Panc1 (cell line): ENCODE data around the gene OR51F2.

Source experiments
- POLR2AphosphoS5 ChIP-seq: IDR thresholded peaks from 2 replicates; pipeline ENCODE4 v1.6.1; 2012; ENCODE audit warnings: mild to moderate bottlenecking, low read depth, low read length, moderate library complexity
- TF ChIP-seq, protein P1 (sequence below): fragments of 450-650 bp; IDR thresholded peaks from 2 replicates; pipeline ENCODE4 v1.5.1; 2017; ENCODE audit warnings: mild to moderate bottlenecking

DNA sequence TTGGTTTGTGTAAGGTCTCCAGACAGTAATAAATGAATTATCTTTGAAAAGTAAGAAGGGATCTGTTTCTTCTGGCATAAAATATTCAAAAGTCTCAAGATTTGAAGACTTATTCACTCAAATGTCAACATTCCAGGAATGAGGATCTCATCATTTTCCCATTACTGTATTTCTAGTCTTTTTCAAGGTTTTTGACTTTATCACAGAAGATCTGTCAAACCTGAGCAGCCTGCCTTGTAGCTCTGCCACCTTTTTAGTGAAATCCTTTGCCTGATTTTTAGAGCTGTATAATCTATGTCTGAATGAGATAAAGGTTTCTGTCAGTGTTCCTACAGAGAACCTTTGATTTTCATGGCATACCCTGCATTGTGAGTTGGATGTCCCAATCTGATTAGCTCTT, 4.0 kb downstream of the OR51F2 start:
- no peak for TF ChIP-seq POLR2AphosphoS5
- TF ChIP-seq, protein P1, sequence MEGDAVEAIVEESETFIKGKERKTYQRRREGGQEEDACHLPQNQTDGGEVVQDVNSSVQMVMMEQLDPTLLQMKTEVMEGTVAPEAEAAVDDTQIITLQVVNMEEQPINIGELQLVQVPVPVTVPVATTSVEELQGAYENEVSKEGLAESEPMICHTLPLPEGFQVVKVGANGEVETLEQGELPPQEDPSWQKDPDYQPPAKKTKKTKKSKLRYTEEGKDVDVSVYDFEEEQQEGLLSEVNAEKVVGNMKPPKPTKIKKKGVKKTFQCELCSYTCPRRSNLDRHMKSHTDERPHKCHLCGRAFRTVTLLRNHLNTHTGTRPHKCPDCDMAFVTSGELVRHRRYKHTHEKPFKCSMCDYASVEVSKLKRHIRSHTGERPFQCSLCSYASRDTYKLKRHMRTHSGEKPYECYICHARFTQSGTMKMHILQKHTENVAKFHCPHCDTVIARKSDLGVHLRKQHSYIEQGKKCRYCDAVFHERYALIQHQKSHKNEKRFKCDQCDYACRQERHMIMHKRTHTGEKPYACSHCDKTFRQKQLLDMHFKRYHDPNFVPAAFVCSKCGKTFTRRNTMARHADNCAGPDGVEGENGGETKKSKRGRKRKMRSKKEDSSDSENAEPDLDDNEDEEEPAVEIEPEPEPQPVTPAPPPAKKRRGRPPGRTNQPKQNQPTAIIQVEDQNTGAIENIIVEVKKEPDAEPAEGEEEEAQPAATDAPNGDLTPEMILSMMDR = no peak
